NCI-H1048 (cell line): ENCODE data around the gene LRP6.

Source experiments
- DNase-seq: peaks from one replicate; lab custom pipeline; 2025; lab: John Stamatoyannopoulos, UW

LRP6 gene

DNA sequence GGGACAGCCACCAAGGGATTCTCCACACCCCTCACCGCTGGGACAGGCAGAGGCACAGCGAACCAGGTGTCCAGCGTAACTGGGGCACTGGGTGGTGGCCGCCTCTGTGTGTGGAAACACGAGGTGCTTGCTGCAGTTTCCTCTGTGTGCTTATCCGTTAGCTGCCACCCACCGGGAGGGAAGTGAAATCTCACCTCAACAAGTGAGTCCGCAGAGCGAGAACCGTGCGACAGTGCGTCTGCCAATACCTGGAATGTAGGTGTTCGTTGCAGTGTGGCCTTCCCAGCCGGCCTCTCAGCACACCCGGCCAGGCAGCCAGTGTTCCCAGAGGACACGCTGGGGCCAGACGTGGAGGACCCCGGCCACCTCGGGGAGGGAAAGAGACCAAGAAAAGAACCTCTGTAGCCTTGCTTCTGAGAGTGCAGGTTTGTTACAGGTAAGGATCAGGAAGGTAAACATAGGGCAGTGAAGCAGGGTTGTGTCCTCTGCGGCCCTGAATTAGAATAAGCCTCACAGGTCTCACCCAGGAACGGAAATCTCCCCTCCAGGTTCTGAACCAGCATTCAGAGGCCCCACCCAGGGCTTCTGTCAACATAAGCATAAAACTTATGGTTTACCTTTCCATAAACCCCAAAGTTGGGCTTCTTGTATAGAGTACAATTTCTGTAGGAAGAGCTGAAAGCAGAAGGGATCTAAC is 194.6 kb downstream of the LRP6 start:
- no peak for DNase-seq

DNA sequence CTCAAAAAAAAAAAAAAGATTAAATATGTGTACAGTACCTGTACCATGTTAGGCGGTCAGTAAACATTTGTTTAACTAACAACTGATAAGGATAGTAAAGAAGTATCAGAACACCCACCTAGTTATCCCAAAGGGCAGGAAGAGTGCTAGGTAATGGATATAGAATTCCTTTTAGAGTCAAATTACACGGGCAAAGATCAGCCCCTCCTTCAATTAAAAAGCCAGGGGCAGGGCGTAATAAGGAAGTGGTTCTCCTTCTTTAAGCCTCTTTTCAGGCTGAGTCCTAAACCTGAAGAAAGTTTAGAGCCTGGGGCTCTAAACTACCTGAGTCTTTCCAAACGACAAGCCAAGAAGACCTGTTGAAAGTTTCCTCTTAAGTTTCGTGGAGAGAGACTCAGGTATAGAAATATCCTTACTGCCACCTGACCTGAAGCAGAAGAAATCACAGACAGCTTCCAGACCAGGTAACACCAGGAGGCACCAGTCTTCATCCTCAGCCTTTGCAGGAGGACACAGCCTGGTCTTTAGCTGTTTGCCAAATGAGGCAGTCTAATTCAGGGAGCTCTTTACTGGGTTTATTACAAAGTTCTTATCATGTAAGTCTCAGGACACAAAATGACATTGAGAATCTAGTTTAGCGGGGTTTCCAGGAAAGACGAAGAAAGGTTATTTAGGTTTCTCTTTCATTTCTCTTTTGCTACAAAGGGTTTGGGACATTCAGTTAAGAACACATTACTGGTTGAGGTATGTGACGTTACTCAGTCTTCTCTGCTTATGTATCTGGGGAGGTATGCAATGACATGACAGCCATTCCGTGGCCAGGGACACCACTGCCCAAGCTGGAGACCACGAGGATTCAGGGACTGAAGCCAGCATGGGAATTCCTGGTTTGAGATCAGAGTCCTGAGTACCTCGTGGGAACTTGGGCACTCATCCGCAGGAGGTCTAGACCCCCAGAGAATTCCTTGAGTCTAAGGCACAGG is 195.9 kb downstream of the LRP6 start, which contains the start of gene BCL2L14:
Gene BCL2L14 (plus strand): TSS at position 266 of the 983 bp plus-strand sequence. CDS start 8,367 bp downstream, outside the sequence.
- no peak for DNase-seq

DNA sequence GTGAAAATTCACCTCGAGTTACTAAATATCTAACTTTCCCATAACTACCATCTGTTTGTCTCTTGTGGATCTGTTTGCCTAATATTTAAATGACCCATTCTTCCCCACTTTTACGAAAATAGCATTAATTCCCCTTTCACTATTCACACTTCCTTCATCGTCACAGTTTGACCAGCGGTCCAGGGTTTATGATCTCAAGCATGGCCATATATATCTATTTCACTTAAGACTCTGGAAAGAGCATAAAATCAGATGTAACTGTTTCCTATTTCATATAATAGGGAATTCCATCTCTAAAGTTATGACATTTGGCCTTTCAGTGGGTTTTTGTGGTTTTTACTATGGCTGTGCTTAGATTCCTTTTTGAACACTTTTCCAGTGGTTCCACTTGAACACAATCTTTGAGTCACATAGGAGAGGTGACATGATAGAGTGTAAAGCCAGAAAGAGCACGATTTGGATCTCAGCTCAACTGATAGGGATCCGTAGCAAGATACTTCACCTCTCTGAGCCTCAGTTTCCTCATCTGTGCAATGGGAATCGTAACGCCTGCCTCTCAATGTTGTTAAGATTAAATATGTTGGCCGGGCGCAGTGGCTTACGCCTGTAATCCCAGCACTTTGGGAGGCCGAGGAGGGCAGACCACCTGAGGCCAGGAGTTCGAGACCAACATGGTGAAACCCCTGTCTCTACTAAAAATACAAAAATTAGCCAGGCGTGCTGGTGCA is 196.9 kb downstream of the LRP6 start:
- DNase-seq: no peak

- DNase-seq: no peak
These were observed 198.1 kb downstream of the LRP6 start for GRCh38 chr12:12068751-12069150.
